Ureter (tissue), 1 donor: Measurements from ENCODE around the gene IL6. TPM values are rescaled to one million over a fixed set of nuclear protein-coding genes. Genes with fewer than 3 reads are reported as not detected.

Source experiments
- DNase-seq: peaks from one replicate; pipeline ENCODE4 v3.0.0-alpha.2; 2020; ENCODE audit warnings: low spot score
- total RNA-seq: library from RNA; stranded (reverse); gene quantifications from one replicate; pipeline ENCODE4 v1.2.4, GENCODE V29; 2023
- donor health status: DM: yes; HTN: yes; CAD: no.

Gene IL6
- total RNA-seq, 1 donor from 2014 or later, result 5.0 TPM

- DNase-seq, result no peak
Observed at GRCh38 chr7:22781230-22781711, 54.3 kb downstream of the IL6 start.

Other genes starting within 250 kb of the IL6 start
- 0.73 TPM for gene STEAP1B, start 227.0 kb upstream of the IL6 start, total RNA-seq
- gene TOMM7, start 95.6 kb downstream of the IL6 start, total RNA-seq, result 274 TPM